NCI-H526 (cell line): ENCODE measurements around the gene SLC13A2.

ENCODE experiments used
- DNase-seq, 2 experiments: peaks; one replicate each; lab custom pipeline; 2025; lab: John Stamatoyannopoulos, UW

SLC13A2 gene

DNA sequence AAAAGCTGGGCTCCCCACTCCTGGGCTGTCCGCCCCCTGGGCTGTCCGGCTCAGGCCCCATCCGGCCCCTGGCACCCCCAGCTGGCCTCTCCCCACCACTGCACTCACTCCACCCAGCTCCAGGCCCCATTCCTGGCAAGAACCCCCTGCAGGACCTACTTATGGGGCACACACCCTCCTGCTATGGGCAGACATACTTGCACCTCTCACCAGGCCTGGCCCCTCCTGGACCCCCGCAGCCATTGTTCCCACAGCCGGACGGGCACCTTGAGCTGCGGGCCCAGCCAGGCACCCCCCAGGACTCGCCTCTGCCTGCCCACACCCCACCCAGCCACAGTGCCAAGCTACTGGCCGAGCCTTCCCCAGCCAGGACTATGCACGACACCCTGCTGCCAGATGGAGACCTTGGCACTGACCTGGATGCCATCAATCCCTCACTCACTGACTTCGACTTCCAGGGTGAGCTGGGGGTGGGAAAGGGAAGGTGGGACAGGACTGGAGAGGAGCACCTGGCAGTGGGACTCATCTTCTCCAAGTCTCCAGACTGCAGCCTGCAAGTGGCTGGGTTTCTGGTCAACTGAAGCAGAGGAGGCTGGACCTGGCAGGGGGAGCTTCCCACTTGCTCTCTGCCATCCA is 61.4 kb downstream of the SLC13A2 start:
- no peak for DNase-seq

DNA sequence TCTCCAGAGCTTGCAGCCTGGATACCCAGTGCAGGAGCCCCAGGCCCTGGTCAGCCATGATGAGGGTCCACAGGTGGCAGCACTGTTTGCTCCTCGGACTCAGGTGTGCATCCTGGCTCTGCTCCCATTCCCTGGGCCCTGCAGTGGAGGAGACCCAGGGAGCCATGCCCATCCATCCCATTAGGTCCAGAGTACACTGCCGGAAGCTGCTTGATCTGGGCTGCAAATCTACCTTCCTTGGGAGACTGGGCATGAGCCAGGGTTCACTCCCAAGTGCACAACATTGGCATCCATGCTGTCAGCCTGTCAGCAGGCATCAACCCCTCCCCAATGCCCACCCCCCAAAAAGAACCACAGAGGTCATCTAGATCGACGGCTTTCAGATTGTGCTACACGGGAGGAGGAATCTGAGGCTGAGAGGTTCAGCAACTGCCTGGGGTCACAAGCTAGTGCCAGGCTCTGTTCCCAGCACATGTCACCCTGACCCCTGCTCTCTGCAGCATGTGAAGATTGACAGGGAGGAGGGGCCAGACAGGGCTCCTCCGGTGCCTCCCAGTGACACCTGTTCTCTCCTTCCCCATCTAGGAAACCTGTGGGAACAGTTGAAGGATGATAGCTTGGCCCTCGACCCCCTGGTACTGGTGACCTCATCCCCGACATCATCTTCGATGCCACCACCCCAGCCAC is 63.2 kb downstream of the SLC13A2 start:
- no peak for DNase-seq

DNA sequence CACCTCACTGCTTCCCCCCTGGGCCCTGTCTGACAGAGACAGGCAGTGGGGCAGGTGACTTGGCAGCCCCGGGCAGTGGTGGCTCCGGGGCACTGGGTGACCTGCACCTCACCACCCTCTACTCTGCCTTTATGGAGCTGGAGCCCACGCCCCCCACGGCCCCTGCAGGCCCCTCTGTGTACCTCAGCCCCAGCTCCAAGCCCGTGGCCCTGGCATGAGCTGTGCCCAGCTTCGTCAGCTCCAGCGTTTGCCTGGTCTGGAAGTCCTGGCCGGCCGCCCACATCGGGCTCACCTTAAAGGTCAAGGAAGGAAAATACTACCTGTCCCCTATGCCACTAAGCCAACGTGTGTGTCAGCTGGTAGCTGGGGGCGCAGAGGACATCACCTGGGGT is 63.8 kb downstream of the SLC13A2 start:
- DNase-seq: no peak

DNA sequence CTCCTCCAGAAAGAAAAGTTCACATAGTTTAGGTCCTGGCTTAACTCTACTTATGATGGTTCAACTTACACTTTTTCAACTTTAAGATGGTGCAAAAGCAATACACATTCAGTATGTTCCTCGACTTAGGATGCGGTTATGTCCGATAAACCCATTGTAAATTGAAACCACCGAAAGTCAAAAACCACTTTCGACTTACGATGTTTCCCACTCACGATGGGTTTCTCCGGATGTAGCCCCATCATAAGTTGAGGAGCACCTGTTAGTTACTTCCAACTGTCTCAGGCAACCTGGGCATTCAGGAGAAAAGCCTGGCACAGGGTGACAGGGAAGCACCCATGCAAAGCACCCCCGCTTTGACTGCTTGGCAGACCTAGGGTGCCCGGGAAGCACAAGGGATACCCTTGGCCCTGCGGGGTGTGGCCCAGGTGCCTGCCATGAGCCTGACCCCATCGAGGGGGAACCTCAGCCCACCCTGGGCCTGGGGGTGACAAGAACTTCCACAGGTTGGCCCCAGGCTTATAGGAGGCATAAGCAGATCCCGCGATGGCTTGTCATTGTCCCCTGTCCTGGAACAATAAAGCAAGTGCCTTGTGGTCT is 65.0 kb downstream of the SLC13A2 start:
- DNase-seq: no peak

DNA sequence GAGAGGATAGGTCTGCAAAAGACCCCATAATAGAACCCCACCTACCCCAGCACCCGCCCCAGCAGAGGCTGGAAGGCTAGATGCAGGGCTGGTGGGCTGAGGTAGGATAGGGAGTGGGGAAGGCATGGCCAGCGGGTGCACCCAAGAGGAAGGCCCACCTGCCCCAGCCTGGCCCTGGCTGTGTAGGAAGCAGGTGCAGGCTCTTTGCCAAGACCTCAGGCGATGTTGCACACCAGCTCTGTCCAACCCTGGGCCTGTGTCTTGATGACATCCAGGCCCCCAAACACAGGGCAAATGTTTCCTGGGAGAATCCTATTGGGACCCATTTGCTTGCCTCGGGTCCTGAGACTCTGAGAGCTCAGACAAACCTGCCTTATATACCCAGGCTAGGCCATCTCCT is 66.8 kb downstream of the SLC13A2 start:
- no peak for DNase-seq

DNA sequence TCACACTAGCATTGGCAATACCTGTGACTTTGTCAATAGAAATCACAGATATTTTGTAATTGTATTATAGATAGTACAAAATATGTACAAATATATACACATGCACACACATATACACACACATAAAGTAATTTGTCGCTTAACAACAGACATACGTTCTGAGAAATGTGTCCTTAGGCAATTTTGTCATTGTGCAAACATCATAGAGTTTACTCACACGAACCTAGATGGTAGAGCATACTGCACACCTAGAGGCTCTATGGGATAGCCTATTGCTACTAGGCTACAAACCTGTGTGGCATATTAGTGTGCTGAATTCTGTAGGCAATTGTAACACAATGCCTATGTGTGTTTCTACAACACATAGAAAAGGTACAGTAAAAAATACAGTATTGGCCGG is 68.0 kb downstream of the SLC13A2 start:
- no peak for DNase-seq

DNA sequence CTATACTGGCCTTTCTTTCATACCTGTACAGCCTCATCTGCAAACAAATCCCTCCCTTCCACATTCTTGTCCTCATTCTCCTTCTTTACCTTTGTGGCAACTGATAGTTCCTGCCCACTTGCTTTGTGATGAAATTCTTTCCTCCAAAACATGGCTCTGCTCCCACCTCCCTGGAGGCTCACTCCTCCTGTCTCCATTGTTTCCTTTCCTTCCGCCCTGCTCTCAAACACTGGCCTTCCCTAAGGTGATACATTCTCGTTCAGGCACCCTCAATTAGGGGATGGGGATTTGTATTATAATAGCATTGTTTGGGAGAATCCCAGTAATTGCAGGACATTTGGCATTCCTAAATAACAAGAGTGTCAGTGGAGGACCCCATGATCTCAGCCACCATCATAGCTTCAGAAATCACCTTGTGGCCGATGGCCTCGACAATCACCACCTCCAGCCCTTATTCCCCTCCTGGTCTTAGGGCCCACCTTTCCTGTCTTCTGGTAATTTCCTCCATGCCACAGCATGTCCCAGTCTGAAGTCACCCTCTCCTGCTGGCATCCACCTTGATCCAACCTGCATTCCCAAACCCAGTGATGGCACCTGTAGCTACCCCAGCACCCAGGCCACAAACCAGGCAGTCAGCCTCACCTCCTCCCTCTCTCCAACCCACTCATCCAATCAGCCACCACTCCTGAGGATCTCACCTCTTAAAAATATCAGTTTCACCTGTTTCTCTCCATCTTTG is 71.1 kb downstream of the SLC13A2 start:
- DNase-seq: no peak

DNA sequence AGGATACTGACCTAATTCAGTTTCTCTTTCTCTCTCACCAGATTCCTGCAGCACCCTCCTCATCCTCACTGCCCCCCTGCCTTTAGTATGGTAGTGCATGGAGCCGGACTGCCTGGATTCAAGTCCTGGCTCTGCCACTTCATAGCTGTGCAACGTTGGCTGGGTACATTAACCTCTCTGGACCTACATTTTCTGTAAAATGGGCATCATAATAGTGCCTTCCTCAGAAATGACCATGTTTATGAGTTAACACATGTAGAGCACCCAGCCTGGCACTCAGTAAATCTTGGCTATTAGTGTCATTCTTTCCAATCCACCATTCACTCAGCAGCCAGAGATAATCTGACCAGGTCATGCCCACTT is 71.7 kb downstream of the SLC13A2 start:
- no peak for DNase-seq

DNA sequence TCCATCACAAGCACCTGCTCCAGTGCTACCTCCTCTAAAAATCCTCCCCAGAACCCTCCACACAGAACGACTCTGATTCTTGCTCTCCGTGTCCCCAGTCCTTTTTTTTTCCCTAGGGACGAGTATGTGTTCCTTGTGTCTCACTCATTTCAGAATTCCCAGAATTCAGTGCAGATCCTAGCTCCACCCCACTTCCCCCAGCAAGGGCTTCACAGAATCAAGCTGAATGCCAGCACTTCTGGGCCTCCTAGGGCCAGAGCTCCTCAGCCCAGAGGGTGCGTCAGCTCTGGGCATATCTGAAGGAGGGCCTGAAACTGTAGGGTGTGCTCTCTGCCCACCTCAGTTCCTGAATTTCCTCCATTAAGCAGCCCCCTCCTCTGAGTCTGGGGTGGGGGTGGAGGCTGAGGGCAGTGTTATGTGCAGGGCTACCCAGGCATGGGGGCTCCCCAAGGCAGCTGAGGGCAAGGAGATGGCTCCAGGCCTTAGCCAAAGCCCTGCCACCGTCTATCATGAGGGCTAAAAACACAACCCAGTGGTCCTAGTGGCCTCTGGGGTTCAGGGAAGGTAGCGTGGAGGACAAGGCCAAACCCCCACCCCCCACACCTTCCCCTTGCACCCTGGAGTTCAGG is 72.5 kb downstream of the SLC13A2 start:
- peak in 1 of 2 experiments; percentile 43 for DNase-seq

DNA sequence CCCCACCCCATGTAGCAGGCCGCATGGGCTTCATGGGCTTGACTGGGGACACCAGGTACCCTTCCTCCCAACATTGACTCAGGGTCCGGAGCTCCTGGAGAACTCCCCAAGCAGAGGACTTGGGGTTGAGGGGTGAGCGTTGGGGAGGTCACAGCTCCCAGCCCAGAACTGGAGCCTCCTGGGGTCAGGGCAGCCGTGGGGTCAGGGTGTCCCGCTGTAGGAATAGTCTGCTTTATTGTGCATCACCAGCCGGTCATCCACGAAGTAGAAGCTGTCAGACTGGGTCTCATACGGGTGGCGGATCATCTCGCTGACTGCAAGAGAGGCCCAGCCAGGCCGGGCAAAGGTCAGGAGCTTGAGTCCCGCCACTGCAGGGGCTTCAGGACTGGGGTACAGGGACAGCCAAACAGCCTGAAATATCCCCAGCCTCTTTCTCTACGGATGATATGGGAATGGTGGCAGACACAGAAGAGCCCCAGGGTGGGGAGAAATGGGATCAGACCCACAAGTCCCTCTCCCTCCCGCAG is 73.7 kb downstream of the SLC13A2 start:
- no peak for DNase-seq
